Stimulated activated CD8-positive, alpha-beta memory T cell treated with anti-CD3 and anti-CD28 coated beads, Interleukin-15, amount 100 ng/mL, for 1 hour (primary cell): Measurements from ENCODE around the gene MYO3B.

Experiments
- DNase-seq: peaks from one replicate; pipeline ENCODE4 v3.0.0-alpha.2; 2020; ENCODE audit warnings: low read depth

MYO3B gene, protein sequence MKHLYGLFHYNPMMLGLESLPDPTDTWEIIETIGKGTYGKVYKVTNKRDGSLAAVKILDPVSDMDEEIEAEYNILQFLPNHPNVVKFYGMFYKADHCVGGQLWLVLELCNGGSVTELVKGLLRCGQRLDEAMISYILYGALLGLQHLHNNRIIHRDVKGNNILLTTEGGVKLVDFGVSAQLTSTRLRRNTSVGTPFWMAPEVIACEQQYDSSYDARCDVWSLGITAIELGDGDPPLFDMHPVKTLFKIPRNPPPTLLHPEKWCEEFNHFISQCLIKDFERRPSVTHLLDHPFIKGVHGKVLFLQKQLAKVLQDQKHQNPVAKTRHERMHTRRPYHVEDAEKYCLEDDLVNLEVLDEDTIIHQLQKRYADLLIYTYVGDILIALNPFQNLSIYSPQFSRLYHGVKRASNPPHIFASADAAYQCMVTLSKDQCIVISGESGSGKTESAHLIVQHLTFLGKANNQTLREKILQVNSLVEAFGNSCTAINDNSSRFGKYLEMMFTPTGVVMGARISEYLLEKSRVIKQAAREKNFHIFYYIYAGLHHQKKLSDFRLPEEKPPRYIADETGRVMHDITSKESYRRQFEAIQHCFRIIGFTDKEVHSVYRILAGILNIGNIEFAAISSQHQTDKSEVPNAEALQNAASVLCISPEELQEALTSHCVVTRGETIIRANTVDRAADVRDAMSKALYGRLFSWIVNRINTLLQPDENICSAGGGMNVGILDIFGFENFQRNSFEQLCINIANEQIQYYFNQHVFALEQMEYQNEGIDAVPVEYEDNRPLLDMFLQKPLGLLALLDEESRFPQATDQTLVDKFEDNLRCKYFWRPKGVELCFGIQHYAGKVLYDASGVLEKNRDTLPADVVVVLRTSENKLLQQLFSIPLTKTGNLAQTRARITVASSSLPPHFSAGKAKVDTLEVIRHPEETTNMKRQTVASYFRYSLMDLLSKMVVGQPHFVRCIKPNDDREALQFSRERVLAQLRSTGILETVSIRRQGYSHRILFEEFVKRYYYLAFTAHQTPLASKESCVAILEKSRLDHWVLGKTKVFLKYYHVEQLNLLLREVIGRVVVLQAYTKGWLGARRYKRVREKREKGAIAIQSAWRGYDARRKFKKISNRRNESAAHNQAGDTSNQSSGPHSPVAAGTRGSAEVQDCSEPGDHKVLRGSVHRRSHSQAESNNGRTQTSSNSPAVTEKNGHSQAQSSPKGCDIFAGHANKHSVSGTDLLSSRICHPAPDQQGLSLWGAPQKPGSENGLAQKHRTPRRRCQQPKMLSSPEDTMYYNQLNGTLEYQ (N-terminal part only)

DNA sequence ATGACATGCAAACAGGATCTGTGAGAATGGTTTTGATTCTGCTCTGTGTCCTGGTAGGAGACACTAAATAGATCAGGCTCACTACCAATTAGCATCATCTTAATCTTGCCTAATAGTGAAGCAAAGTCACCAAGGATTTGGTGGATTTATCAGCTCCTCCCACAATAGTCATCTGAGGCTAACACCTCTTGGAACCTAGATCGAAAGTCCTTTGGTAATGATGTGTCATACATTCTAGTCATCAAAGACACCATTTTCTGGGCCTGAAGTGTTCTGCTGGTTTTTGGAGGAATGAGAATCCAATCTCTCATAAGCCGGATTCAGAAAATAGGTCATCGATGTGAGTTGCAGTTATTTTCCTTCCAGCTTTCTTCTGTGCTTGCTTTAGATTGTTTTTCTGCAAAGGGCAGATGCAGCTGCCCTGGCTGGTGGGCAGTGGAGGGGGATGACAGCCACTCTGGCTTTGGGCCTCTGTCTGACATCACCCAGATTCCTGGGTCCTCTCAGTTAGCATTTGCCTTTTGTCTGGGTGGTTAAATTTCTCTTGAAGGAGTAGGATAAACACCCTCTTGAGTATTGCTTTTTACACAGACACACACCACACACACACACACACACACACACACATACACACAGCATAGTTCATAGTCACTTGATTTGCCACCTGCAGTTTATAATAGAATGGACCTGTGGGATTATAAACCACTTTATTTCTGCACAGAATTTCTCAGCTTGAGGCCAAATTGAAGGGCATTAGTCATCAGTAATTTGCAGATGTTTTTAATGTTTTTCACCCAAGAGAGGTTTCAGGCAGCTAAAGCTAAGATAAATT is at the start of gene MYO3B:
TSS of gene MYO3B (plus strand) at position 198 of the 832 bp plus-strand sequence. CDS start at position 339, 141 bp downstream.
- no peak for DNase-seq

DNA sequence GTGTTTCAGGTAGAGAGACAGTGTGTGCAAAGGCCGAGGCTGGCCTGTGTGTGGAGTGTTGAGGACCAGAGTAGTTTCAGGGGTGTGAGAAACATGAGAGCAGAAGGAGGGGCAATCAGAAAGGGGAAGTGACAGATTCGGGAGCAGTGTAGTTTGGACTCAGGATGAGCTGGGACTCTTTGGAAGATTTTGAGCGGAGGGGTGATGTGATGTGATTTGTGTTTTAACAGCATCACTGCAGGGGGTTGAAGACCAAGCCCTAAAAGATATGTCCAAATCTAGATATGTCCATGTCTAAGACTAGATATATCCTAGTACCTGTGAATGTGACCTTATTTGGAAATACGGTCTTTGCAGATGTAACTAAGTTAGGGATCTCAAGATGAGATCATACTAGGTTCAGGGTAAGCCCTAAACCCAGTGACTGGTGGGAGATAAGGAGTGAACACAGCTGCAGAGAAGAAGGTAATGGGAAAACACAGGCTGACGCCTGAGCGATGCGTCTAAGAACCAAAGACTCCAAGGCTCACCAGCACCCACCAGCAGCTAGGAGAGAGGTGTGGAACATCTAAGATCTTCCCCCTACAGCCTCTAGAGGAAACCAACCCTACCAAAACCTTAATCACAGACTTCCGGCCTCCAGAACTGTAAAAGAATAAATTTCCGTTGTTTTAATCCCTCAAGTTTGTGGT is 38.5 kb upstream of the MYO3B start:
- no peak for DNase-seq

DNA sequence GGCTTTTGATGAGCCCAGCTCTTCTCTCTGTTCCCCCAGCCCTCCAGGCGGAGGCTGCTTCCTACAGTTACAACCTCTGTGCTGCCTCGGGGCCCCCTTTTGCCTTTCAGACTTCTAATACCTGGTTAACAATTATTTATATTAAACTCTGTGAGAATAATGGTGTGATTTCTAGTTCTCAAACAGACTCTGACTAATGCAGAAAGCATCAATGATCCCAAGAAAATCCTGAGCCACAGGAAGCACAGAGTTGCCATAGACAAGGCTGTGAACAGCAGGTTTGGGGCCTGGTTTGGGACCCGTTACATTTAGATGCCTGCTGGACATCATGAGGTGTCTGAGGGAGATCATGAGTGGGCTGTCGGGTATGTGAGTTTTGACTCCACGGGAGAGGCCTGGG is 37.4 kb upstream of the MYO3B start:
- no peak for DNase-seq

DNA sequence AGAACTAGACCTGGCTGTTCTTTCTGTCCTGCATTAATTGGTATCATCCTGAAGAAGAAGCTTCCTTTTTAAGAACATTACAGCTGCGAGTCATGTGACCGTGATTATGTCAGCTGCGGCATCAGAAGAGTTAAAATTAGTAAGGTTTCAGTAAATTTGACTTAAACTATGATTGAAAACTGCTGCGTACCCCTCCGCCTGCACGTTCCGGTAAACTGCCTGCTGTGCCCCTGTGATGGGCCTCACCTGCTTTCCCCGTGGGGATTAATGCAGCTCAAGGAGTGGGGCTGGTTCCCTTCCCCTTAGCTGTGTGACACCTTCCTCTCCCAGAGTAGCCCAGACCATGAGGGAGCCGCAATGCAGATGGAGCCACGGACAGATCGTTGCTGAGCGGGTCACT is 36.1 kb upstream of the MYO3B start:
- no peak for DNase-seq

DNA sequence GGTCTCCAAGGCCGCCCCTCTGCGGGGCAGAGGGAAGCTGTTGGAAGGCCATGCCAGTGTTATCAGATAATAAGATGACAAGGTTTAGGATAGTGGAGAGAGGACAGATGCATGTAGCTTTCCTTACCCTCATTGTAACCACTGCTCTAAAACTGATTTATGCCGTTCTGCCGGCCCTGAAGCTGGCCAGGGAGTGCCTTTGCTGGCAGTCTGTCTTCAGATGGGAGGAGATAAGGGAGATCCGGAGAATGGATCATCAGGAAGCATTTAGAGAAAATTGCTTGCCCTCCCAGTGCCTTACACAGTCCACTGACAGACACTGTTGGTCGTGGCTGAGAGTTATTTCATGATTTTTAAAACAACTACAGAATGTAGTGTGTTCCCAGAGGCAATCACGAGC is 35.4 kb upstream of the MYO3B start:
- no peak for DNase-seq

DNA sequence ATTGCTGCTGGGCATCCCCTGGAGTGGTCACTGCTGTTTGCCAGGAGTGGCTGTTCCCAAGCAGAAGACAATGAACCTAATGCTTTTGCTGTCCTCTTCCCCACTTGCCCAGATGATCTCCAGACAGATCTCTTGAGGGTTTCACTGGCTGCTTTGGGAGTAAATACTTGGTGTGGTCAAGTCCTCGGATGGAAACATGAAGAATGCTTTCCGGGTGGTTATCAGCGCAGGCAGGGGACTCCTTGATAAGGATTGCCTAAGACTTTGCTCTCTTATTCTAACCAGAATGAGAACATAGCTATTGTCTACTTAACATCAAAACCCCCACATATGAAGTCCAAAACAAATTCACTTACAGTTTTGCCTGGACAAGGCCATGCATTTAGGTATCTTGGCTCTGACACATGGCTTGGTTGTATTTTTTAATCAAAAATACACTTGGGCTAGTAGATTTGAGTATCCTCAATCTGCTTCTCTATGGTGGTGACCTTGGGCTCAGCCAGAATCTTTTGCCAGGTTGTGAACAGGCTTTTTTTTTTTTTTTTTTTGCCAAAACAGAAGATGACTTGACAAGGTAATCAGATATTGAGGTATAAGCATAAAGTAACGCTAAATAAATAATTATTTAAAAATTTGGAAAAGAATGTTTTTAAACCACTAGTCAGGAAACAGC is 34.8 kb upstream of the MYO3B start:
- DNase-seq: no peak

DNA sequence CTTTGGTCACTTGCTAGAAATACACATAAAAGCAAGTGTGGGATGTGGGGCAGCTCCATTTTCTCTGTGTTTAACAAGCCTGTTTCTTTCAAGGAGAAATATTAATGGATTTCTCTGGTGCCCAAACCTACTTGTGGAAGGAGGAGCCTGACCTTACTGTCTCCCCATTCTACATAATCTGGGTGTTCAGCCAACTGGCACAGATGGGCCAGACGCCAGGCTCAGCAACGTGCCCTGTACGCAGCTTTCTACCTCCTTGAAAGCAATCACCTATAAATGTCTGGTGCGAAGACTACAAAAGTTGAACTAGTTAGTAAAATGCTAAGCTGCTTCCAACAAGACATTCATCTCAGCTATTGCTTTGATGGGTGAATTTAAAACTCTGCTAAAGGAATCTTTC is 33.2 kb upstream of the MYO3B start:
- no peak for DNase-seq

DNA sequence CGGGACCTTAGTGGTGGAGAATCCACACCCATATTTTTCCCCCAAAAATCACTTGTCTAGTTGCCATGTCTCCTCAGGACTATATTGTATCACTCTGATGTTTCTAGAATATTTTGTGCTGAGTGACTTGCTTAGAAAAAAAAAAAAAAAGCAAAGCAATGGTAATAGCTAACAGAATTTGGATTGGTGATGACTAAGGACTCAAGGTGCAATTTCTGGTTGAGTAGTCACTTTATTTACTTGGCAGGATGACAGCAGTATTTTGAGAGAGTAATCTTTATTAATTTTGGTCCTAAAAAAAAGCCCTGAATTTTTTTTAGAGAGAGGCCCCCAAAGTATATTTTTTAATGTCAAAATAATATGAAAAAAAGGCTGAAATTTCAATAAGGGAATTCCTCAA is 32.8 kb upstream of the MYO3B start:
- no peak for DNase-seq

DNA sequence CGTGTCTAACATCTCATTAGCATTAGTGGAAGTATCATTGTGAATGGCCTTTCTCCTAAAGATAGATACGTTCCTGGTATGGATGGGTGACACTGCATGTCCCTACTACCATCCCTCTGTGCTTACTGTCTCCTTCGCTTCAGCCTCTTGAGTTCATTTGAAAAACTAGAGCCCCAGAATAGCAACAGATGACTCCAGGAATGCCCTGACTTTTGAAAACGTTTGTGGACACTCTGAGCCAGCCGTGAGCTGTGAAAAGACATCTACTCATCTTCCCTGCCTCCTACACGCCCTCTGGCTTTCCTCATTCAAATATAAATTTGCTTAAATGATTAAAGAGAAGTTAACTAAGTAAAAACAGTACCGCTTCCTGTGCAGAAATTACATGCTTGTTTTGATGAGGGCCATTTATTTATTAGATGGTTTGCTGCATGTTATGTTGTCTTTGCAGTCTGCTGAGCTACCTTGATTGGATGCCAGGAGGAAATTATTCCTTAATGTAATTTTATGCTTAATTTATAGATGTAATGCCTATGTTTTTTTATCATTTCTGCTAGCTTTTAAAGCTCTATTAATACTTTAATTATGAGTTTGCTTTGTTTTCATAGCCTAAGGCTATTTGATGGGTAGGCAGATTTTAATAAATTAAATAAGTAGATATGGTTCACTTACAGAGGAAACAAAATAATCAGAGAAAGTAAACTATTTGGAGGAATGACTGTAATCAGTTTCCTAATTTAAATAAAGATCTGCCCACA is 32.1 kb upstream of the MYO3B start:
- DNase-seq: no peak

DNA sequence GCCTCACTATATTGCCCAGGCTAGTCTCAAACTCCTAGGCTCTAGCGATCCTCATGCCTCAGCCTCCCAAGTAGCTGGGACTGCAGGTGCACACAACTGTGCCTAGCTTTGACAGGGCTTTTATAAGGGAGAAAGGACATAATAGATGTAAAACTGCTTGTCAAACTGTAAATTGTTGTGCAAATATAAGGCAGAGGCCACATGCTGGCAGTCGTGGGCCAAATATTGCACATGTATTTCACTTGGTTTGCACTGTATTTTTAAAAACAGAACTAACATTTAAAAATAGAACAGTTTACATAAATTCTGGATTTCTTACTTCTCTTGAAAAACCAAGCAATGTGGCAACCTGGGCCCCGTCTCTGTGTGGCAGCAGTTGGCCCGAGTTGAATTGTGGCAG is 31.2 kb upstream of the MYO3B start:
- no peak for DNase-seq

DNA sequence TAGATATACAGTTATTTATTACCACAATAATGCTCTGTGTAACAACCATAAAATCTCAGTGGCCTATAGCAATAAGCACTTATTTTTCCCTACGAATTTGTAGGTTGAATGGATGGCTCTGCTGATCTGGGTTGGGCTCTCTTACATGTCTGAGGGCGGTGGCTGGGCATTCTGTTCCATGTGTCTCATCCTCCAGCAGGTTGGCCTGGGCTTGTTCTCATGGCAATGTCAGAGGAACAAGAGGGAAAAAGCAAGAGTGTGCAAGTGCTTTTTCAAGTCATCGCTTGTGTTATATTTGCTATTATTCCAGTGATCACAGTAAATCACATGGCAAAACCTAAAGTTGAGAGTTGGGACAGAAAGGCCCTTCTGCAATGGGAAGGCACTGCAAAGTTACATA is 30.4 kb upstream of the MYO3B start:
- no peak for DNase-seq

DNA sequence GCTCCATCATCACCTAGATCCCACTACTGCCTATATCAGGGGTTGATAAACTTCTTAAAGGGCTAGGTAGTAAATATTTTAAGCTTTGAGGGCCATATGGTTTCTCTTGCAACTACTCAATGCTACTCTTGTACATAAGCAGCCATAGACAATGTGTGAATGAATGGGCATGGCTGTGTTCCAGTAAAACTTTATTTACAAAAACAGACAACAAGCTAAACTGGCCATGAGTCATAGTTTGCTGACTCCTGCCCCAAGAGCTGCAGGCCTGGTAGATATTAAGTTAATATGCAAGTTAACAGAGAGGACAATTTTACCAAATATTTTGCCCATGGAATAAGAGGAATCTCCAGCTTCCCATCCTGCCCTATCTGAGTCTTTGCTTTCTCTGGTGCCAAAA is 29.8 kb upstream of the MYO3B start:
- no peak for DNase-seq

DNA sequence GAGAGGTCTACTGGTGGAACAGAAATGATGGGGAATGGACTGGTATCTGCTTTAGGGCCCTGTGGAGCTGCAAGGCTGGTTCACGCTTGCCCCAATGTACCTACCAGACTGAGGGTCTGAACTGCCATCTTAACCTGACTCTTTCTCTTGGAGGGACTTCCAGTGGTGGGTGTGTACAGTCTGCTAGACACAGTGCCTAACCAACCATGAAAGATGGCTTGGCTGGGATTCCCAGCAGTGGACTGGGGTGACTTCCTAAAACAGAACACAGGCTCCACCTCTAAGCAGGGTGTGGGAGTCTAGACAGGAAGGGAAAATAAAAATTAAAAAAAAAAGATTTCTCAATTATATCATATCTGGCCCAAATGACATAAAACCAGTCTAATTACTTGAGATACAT is 25.5 kb upstream of the MYO3B start:
- DNase-seq: no peak

DNA sequence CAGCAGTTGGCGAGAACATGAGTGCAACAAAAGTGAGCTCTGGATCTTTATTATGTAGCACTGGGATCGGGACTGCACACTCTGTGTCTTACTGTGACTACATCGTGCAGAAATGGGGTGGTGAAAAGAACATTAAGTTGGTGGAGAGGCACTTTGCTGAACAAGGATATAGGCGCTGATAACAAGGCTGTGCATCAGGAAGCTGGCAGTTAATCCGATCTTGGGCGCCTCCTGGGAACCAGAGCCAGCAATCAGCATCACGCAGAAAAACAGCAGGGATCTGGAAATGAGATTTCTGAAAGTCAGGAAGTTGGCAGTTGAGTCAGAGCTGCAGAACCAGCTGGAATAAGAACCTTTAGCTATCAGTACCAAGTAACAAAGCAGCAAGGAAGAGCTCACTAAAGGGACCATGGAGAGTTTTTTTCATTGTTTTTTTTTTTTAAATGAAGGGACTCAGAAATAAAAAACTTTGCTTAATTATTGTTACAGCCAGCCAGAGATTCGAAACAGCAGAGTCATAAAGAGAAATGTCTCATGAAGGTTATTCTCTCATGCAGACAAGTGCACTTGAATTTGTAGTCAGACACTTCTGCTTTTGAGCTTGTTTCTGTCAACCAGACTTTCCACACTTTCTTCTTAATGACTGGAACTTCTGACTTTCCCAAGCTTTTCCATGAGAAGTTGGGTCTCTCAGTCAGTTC is 22.8 kb upstream of the MYO3B start:
- no peak for DNase-seq

DNA sequence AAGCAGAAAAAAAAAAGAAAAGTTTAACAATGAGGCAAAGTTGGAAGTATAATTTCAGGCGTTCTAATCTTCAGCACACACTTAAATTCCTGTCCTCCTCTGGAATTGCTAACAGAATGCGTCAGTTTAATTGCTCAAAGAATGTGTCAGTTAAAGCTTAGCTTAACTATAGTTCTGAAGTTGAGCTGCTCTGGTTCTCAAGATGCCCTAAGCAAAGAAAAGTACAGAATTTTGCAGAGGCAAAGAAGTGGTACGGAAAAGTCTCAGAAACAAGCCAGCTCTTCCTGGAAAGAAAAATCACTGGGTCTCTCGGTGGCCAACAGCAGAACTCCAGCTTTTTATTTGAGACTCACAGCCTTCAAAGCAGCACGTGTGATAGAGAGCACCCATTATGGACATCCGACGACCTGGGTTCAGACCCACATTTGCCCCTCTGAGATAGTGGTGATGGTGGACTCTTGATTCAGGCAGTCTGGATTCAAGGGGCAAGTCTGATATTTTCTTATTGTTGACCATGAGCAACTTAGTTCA is 22.2 kb upstream of the MYO3B start:
- no peak for DNase-seq

DNA sequence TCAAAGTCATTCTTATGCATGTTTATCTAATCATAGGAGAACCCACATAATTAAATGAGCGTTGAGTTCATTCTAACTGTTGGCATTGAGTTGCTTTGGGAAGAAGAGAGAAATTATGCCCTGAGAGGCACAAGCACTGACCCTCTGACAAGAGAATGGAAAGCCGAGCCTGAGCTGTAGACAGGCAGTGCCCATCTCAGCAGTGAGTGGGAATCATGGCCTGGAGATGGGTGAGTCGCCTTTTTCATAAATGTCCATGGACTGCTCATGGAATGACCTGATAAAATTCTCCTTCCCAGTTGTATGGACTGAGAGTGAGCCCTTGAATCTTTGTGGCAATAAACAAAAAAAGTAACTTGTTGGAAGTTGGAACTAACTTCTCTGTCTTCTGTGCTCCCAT is 21.4 kb upstream of the MYO3B start:
- no peak for DNase-seq

DNA sequence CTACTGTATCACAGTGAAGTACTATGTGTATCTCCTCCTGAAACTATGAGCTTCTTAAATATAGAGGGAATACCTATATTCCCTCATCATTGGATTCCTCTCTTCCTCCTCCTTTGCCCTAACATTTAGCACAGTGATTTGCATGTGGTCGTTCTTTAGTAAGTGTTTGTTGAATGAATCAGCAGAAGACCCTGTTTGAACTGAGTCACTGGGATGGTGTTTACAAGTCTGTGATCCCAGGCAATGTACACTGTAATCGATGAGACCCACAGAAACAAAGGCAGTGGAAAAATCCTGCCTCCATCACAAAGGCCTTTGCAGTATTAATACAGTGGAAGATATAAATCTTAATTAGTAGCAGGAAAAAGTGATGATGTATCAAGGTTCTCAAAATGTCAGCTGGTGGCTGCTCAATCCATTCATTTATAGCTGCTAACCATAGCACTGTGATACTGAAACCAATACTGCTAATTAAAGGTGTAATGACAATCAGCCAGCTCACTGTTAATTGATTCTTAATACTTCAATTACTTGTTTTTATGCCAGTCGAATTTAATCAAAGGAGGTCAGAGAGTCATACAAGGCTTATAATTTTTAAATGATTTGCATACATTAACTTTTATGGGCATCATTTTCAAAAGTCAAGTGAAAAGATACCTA is 20.8 kb upstream of the MYO3B start:
- DNase-seq: no peak

DNA sequence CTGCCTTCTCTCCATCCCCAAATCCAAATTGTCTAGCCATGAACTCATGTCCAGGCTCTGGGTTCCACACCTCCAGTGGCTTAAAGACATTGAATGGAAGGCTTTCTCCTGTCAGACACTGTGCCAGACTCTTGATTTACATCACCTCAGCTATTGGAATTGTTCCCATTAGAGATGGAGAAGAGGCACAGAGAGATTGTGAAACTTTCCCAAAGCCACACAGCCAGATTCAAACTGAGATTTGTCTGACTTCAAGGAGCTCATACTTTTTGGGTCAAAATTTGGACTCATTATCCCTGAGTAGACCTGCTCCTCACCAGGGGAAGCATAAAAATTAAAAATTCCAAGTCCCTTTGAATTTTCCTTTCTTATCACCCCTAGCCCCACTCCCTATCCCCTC is 18.9 kb upstream of the MYO3B start:
- no peak for DNase-seq
